Activated T-cell treated with anti-CD3 and anti-CD28 coated beads for 24 hours (primary cell): ENCODE measurements around the gene USP27X.

Experiments used
- DNase-seq: peaks from one replicate; pipeline ENCODE4 v3.0.0-alpha.2; 2020; ENCODE audit warnings: low read depth

USP27X gene

GRCh38 chrX:49878834-49879655 lies at the start of gene USP27X:
USP27X (plus strand) TSS chrX:49879484; CDS start chrX:49880308, 824 bp downstream.
- peak; percentile 52 for DNase-seq

- DNase-seq: no peak
These were observed 40.9 kb upstream of the USP27X start for GRCh38 chrX:49838374-49838773.

GRCh38 chrX:49840679-49841078 lies 38.6 kb upstream of the USP27X start:
- peak; percentile 33 for DNase-seq

GRCh38 chrX:49842621-49843020 lies 36.7 kb upstream of the USP27X start:
- DNase-seq: no peak

GRCh38 chrX:49844611-49845010 lies 34.7 kb upstream of the USP27X start:
- no peak for DNase-seq

- no peak for DNase-seq
These were observed 33.4 kb upstream of the USP27X start for GRCh38 chrX:49845701-49846403.

- no peak for DNase-seq
These were observed 32.8 kb upstream of the USP27X start for GRCh38 chrX:49846522-49846921.

GRCh38 chrX:49848275-49848674 lies 31.0 kb upstream of the USP27X start:
- no peak for DNase-seq

GRCh38 chrX:49850028-49850427 lies 29.3 kb upstream of the USP27X start:
- DNase-seq: no peak

- DNase-seq: no peak
These were observed 25.6 kb upstream of the USP27X start for GRCh38 chrX:49853661-49854060.

GRCh38 chrX:49856819-49857218 lies 22.5 kb upstream of the USP27X start:
- no peak for DNase-seq

- no peak for DNase-seq
These were observed 20.9 kb upstream of the USP27X start for GRCh38 chrX:49858341-49858740.

- DNase-seq: no peak
These were observed 19.8 kb upstream of the USP27X start for GRCh38 chrX:49859491-49859890.

- no peak for DNase-seq
These were observed 18.3 kb upstream of the USP27X start for GRCh38 chrX:49860867-49861535.

GRCh38 chrX:49862093-49862492 lies 17.2 kb upstream of the USP27X start:
- no peak for DNase-seq

GRCh38 chrX:49868739-49869138 lies 10.5 kb upstream of the USP27X start:
- no peak for DNase-seq

GRCh38 chrX:49876750-49877149 lies 2.5 kb upstream of the USP27X start:
- no peak for DNase-seq

GRCh38 chrX:49877397-49878101 lies 1.7 kb upstream of the USP27X start:
- DNase-seq: no peak

GRCh38 chrX:49878128-49878833 lies 1.0 kb upstream of the USP27X start:
- DNase-seq: no peak

- no peak for DNase-seq
These were observed 483 bp downstream of the USP27X start for GRCh38 chrX:49879656-49880277.

- no peak for DNase-seq
These were observed 1.4 kb downstream of the USP27X start for GRCh38 chrX:49880668-49881067.
